ENCODE measurements around the gene SLCO4A1. TPM values are rescaled to one million over a fixed set of nuclear protein-coding genes. Genes with fewer than 3 reads are reported as not detected.

The SLCO4A1 gene
- total RNA-seq, 4 donors from 2014 or later = 77.9 to 107 (median 81.5) TPM

DNA sequence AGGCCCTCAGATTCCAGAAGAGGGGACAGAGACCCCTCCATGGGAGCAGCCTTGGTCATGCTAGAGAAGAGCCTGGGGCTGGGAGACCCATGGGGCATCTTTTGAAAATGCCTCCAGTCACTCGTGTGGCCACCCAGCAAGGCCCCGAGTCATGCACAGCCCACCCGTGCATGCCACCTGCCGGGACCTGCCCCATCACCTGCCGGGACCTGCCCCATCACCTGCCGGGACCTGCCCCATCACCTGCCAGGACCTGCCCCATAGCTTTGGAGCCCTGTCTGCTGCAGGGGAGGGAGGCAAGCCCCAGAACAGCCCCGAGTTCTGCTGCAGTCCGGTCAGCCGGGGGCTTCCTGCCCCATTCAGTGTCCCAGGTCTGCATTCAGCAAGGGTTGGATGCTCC, 37.5 kb upstream of the SLCO4A1 start:
- WGBS, 2 donors = 53 to 56% methylated on average over 7 of the region's 9 CpGs
- no peak for TF ChIP-seq POLR2A (IDR thresholded peaks at IDR 0.05)
- TF ChIP-seq, protein P1, sequence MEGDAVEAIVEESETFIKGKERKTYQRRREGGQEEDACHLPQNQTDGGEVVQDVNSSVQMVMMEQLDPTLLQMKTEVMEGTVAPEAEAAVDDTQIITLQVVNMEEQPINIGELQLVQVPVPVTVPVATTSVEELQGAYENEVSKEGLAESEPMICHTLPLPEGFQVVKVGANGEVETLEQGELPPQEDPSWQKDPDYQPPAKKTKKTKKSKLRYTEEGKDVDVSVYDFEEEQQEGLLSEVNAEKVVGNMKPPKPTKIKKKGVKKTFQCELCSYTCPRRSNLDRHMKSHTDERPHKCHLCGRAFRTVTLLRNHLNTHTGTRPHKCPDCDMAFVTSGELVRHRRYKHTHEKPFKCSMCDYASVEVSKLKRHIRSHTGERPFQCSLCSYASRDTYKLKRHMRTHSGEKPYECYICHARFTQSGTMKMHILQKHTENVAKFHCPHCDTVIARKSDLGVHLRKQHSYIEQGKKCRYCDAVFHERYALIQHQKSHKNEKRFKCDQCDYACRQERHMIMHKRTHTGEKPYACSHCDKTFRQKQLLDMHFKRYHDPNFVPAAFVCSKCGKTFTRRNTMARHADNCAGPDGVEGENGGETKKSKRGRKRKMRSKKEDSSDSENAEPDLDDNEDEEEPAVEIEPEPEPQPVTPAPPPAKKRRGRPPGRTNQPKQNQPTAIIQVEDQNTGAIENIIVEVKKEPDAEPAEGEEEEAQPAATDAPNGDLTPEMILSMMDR (IDR thresholded peaks at IDR 0.05) = no peak
- no peak overlapping the region for H3K4me3 ChIP-seq (ENCODE audit: low read depth, poor library complexity, severe bottlenecking)
- no peak for DNase-seq (ENCODE audit: low spot score in 2 of 2)
- intact Hi-C loops (cut with DNase I; ENCODE audit: low total_unique reads) = no loop called here

DNA sequence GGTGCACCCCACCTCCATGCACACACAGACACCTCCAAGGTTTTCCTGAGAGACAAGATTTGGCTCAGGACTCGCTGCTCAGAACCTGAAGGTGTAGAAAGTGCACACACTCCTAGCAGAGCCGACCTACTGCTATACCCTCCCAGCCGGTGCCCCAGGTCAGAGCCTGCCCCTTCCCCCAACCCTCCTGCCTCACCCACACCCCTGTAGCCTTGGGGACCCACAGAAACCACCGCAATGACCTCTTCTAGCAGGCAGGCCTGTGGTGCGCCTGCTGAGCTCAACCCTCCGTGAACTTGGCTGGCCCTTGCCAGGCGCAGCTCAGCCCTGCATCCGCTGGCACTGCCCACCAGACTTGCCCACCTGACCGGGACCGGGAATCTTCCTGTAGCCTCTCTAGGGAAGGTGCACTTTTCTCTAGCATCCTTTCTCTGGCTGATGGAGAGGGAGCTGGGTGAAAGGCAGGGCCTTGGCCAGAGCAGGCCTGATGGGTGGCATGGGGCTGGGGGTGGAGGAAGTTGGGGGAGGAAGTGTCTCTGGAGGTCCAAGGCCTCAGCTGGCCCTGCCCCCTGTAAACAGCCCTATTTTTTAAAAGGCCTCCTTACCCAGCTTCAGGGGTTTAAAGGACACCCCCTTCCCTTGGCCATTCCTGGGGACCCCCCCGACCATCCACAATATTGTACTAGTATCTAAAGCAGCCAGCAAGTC, 36.9 kb upstream of the SLCO4A1 start:
- DNase-seq (ENCODE audit: low spot score in 2 of 2) = no peak
- H3K4me3 ChIP-seq (ENCODE audit: low read depth, poor library complexity, severe bottlenecking) = no peak overlapping the region
- intact Hi-C loops (cut with DNase I; ENCODE audit: low total_unique reads) = no loop called here
- WGBS, 2 donors = 62 to 74% methylated on average over 11 of the region's 11 CpGs
- TF ChIP-seq, protein P1 (IDR thresholded peaks at IDR 0.05) = no peak

DNA sequence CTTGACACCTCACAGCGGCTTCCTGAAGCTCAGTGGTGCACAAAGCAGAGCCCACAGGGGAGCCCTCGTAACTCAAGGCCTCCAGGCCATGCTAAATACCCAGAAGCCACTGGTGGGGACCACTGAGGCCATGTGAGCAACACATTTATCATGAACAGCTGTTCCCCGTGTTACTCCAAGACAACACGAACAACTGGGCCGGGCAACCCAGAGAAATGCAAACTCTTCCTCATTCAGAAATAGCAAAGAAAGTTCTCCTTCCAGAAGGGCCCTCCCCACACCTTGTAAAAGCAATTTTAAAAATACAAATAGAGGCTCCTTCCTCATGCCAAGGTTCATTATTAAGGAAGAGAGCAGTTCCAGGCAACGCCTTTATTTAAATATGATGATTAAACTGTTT, 36.3 kb upstream of the SLCO4A1 start:
- WGBS, 2 donors = 25 to 32% methylated on average over 5 to 6 of the region's 6 CpGs
- H3K4me3 ChIP-seq (ENCODE audit: low read depth, poor library complexity, severe bottlenecking) = no peak overlapping the region
- TF ChIP-seq, protein P1 (IDR thresholded peaks at IDR 0.05) = no peak
- intact Hi-C loops (cut with DNase I; ENCODE audit: low total_unique reads) = no loop called here
- DNase-seq (ENCODE audit: low spot score in 2 of 2) = no peak

DNA sequence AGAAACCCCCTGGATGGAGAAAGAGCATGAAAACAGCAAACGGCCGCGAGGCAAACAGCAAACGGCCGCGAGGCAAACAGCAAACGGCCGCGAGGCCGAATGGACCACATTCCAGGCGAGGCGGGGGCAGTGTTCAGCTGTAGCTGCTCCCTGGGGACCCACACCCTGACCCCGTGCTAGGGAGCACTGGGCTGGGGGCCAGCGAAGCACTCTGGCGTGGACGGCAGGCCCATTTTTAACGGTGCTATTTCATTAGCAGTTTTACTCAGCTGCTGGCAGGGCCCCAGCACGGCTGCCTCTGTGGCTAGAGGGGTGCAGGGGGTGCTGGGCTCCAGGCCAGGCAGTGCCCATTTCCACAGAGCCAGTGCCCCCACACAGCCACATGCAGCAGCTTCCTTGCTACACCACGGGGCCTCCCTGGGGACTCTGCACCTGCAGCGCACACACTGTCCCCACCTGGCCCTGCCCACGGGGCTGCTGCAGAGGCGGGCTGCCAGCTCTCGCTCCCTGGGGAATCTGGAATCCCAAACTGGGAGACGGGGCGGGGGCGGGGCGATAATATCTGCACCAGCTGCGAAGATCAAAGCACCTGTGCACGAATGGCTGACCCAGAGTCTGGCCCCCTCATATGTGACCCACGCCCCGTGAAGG, 35.6 kb upstream of the SLCO4A1 start:
- H3K4me3 ChIP-seq (ENCODE audit: low read depth, poor library complexity, severe bottlenecking) = no peak overlapping the region
- intact Hi-C loops (cut with DNase I; ENCODE audit: low total_unique reads) = no loop called here
- DNase-seq (ENCODE audit: low spot score in 2 of 2) = no peak
- WGBS, 2 donors = 25 to 35% methylated on average over 22 to 30 of the region's 31 CpGs
- TF ChIP-seq, protein P1 (IDR thresholded peaks at IDR 0.05) = no peak
- no peak for TF ChIP-seq POLR2A (IDR thresholded peaks at IDR 0.05)

DNA sequence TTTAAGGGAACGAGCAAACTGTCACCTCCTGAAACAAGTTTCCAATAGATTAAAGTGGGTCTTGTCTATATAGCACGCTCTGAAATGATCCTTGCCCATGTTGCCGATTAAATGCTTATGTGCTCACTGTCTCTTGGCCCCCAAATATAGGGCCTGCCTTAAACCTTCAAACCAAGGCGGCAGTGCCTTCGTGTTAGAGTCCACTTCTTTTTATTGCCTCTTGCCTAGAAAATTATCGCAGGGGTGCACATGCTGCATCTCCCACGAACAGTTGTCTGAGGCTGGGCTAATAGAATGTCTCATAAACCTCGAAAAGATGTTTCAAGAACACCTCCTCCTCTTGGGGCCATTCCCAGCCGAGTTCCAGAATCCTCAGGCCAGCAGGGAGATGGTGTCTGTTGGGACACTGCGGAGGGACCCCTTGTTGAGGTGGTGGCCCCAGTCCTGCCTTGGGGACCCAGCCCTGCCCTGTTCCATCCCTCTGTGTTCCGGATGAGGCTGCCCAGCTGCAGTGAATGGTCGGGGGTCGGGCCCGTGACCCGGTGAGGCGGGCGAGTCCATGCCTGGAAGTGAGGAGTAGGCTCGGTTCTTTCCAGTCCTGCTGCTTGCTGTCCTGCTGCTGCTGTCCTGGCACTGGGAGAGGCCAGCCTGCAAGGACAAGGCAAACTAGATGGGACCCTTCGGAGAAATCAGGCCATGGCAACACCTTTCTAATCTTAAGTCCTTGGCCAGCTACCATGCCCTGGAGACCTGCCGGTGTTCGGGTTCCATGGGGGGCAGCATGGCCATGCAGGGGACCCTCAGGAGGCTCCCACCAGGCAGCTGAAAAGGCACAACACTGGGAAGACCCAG, 34.7 kb upstream of the SLCO4A1 start:
- intact Hi-C loops (cut with DNase I; ENCODE audit: low total_unique reads) = no loop called here
- no peak overlapping the region for H3K4me3 ChIP-seq (ENCODE audit: low read depth, poor library complexity, severe bottlenecking)
- TF ChIP-seq, protein P1 (IDR thresholded peaks at IDR 0.05) = no peak
- TF ChIP-seq POLR2A (IDR thresholded peaks at IDR 0.05) = no peak
- 84 to 88% methylated on average over 13 to 21 of the region's 21 CpGs for WGBS, 2 donors
- DNase-seq (ENCODE audit: low spot score in 2 of 2) = no peak
